ENCODE results near the gene VSIG4. TPM values are rescaled to one million over a fixed set of nuclear protein-coding genes. Genes with fewer than 3 reads are reported as not detected.

Gene VSIG4
- total RNA-seq, 1 experiment from 2014 or later = not detected

DNA sequence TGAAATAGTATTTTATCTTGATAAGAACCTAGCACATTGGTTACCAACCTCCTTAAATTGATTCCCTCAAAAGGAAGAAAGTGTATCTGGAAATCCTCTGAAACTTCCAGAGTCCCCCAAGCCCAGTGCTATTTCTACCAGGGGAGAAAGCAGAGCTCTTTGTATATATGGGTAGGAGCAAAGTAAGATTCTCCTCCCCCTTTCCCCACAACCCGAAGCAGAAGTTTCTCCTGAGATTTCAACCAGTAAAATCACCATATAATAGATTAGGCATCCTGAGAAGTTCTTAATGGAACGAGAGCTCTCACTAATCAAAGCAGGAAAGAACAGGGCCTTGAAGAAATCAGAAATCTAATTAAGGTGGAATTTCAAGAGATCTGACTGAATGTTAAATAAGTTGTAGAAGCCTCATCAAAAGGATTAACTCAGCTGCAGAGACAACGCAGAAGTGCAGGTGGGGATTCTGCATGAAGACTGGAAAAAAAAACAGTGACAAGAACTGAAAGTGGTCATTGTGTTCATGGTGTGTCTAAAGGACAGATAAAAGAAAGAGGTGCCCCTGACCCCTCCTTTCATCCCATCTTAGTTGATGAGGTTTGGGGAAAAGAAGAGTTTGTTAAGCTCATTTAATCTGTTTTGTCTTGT is 39.1 kb downstream of the VSIG4 start:
- H3K27ac Mint-ChIP-seq = no peak overlapping the region; a peak in 1 of 7 replicates

More for the DNA sequence above, 39.1 kb downstream of the VSIG4 start:
- Histone ChIP-seq H3K14ac (ENCODE audit: insufficient read depth, low read length) (no peak overlapping the region), H3K4ac (ENCODE audit: low read depth, low read length) (no peak overlapping the region), H3K9me3 (ENCODE audit: control insufficient read depth, low read depth, low read length) (peaks cover 26% of the 10 kb centered on the region), H3K27me3 (ENCODE audit: insufficient read depth, low read length) (no peaks in the 10 kb centered on the region), H3K18ac (ENCODE audit: insufficient read length, low read depth, low read length) (no peak overlapping the region), H3K27ac (ENCODE audit: insufficient read length, low read depth, low read length) (no peak overlapping the region), H2BK12ac (ENCODE audit: insufficient read length, low read depth, low read length) (no peak overlapping the region), H2BK5ac (ENCODE audit: insufficient read length, low read length) (no peak overlapping the region), H3K23me2 (ENCODE audit: insufficient read length, low read depth, low read length, poor library complexity, severe bottlenecking) (no peaks in the 10 kb centered on the region), H2AFZ (ENCODE audit: low read length) (no peak overlapping the region), H4K91ac (ENCODE audit: insufficient read length, low read depth, low read length) (no peak overlapping the region), H2BK120ac (ENCODE audit: low read depth, low read length, poor library complexity, severe bottlenecking) (no peak overlapping the region), H3K4me1 (ENCODE audit: insufficient read depth, low read length) (no peaks in the 10 kb centered on the region), H3K79me1 (ENCODE audit: insufficient read depth, low read depth, low read length, poor library complexity, severe bottlenecking) (no peaks in the 10 kb centered on the region), H4K8ac (replicated peaks; ENCODE audit: insufficient read length, low read depth, low read length) (no peak overlapping the region), H4K5ac (ENCODE audit: insufficient read length, low read depth, low read length) (no peak overlapping the region), H4K20me1 (ENCODE audit: control insufficient read depth, insufficient read depth, insufficient read length) (no peaks in the 10 kb centered on the region), H3K9ac (ENCODE audit: extremely low read depth, insufficient read length, low read length) (no peak overlapping the region), H3K4me2 (ENCODE audit: insufficient read depth, insufficient read length, low read length) (no peak overlapping the region), H2AK5ac (ENCODE audit: insufficient read length, low read length) (no peak overlapping the region), H3K79me2 (ENCODE audit: insufficient read depth, low read length) (no peaks in the 10 kb centered on the region), H2BK20ac (ENCODE audit: low read depth, low read length, poor library complexity, severe bottlenecking) (no peak overlapping the region), H2BK15ac (ENCODE audit: low read depth, low read length) (no peak overlapping the region), H3K56ac (ENCODE audit: insufficient read length, low read depth, low read length) (no peak overlapping the region), H3K23ac (ENCODE audit: insufficient read length, low read depth, low read length) (no peak overlapping the region), H3T11ph (ENCODE audit: low read length) (no peak overlapping the region)
- peaks cover 0 to 2% of the 10 kb centered on the region in 2 experiments; a peak in 1 of 4 replicates for H3K4me1 Mint-ChIP-seq
- no peak overlapping the region for H3K4me3 Mint-ChIP-seq
- TF ChIP-seq, protein P1, sequence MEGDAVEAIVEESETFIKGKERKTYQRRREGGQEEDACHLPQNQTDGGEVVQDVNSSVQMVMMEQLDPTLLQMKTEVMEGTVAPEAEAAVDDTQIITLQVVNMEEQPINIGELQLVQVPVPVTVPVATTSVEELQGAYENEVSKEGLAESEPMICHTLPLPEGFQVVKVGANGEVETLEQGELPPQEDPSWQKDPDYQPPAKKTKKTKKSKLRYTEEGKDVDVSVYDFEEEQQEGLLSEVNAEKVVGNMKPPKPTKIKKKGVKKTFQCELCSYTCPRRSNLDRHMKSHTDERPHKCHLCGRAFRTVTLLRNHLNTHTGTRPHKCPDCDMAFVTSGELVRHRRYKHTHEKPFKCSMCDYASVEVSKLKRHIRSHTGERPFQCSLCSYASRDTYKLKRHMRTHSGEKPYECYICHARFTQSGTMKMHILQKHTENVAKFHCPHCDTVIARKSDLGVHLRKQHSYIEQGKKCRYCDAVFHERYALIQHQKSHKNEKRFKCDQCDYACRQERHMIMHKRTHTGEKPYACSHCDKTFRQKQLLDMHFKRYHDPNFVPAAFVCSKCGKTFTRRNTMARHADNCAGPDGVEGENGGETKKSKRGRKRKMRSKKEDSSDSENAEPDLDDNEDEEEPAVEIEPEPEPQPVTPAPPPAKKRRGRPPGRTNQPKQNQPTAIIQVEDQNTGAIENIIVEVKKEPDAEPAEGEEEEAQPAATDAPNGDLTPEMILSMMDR (conservative IDR thresholded peaks at IDR 0.05) = no peak
- H3K36me3 Mint-ChIP-seq (ENCODE audit: insufficient read depth in 1 of 3, low read depth in 3 of 3) = peaks cover 0 to 2% (median 0%) of the 10 kb centered on the region in 3 experiments; a peak in 1 of 7 replicates
- peaks cover 71 to 73% of the 10 kb centered on the region in 2 experiments for H3K9me3 Mint-ChIP-seq
- no peak for DNase-seq
- H3K27me3 Mint-ChIP-seq (ENCODE audit: low read depth) = no peaks in the 10 kb centered on the region; the same call in 1 of the 2 replicates
- no CpG with 5 or more reads among the region's 3 CpGs for WGBS (ENCODE audit: extremely low coverage, insufficient read length, low lambda C conversion rate)
